ENCODE data around the gene ZBTB32. TPM values are rescaled to one million over a fixed set of nuclear protein-coding genes. Genes with fewer than 3 reads are reported as not detected.

The ZBTB32 gene
- total RNA-seq, 1 donor from 2014 or later, result 0.23 TPM

DNA sequence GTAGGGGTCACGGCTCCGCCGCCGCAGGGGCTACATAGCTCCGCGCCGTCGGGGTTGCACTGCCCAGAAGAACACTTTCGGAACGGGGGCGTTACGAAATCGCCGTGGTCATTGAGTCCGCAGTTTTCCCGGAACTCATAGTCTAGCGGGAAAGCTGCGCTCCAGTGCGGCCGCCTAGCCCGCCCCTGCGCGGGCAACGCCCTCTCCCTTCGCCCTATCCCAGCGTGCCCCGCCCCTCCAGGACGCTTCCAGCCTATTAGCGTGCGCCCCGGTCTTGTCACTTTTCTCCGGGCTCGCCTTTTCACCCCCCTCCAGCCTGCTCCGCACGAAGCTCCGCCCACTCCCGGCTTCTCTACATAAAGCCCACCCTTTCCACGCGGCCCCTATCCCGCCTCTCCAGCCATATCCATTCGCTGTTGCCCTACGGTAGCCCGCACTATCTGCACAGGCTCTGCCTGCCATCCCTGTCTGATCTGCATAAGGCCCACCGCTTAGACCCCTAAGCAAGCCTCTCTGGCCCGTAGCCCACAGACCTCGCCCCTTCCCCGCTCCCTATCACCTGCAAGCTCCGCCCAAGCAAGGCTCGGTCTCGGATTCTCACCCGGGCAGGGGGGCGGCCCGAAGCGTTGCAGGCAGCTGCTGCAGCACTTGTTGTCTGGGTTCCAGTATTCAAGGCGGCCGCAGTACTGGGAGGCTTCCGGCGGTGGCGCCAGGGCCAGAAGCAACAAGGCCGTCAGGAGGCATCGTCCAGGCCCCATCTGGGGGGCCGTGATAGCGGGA is 36.3 kb downstream of the ZBTB32 start:
- peaks cover 34% of the 10 kb centered on the region for H3K36me3 ChIP-seq
- H3K27ac ChIP-seq, result peak overlapping the region; percentile 88
- intact Hi-C loops (cut with DNase I), result no loop called here
- H3K4me1 ChIP-seq, result peaks cover 24% of the 10 kb centered on the region
- no peaks in the 10 kb centered on the region for H3K9me3 ChIP-seq
- peak overlapping the region; percentile 65 for H3K4me3 ChIP-seq
- H3K27me3 ChIP-seq, result no peaks in the 10 kb centered on the region
- ATAC-seq, result peak; percentile 88
- peak; percentile 99 for DNase-seq
- TF ChIP-seq, protein P1, sequence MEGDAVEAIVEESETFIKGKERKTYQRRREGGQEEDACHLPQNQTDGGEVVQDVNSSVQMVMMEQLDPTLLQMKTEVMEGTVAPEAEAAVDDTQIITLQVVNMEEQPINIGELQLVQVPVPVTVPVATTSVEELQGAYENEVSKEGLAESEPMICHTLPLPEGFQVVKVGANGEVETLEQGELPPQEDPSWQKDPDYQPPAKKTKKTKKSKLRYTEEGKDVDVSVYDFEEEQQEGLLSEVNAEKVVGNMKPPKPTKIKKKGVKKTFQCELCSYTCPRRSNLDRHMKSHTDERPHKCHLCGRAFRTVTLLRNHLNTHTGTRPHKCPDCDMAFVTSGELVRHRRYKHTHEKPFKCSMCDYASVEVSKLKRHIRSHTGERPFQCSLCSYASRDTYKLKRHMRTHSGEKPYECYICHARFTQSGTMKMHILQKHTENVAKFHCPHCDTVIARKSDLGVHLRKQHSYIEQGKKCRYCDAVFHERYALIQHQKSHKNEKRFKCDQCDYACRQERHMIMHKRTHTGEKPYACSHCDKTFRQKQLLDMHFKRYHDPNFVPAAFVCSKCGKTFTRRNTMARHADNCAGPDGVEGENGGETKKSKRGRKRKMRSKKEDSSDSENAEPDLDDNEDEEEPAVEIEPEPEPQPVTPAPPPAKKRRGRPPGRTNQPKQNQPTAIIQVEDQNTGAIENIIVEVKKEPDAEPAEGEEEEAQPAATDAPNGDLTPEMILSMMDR (IDR thresholded peaks at IDR 0.05), result peak; percentile 24

DNA sequence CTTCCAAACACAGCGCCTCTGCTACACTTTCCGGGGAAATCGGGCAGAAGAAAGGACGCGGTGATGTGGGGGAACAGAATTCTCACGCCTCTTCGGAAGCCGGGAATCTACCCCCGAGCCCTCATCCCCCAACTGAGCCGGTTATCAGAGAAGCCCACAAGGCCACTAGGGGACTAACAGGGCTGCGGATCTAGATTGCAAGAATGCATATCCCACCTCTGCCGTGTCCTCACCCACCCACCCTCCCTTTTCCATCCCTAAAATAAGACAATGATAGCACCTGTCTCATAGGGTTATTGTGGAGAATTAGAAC is 36.8 kb downstream of the ZBTB32 start:
- DNase-seq (no peak), ATAC-seq (no peak)
- Histone ChIP-seq H3K27ac (peak overlapping the region; percentile 83), H3K9me3 (no peaks in the 10 kb centered on the region), H3K4me3 (peak overlapping the region; percentile 65), H3K4me1 (peaks cover 28% of the 10 kb centered on the region), H3K36me3 (peaks cover 32% of the 10 kb centered on the region), H3K27me3 (no peaks in the 10 kb centered on the region)
- TF ChIP-seq, protein P1 (IDR thresholded peaks at IDR 0.05), result no peak
- intact Hi-C loops (cut with DNase I), result no loop called here

DNA sequence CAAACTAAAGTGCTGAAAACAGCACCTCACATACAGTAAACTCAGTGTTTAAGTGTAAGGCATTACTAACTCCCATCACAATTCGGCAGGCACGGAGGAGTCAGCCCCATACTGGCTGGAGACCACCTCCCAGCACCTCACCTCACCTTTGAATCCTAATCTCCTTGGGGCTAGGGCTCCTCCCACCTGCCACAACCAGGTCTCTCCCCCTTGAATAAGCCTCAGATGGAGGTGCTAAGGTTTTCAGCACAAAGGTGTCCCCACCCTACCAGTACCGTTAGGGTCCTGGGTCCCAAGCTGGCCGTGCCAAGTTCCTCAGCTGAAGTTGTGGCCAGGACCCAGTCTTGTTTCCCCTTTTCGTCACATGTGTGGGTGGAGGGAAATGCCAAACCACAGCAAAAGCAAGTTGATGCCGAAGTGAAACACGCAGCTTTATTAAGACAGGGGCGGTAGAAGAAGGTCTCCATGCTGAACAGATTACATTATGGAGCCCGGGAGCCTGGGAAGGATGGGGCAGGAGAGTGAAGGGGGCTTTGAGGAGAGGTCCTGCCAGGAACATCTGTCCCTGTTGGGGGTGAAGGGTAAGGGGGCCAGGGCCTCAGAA is 37.9 kb downstream of the ZBTB32 start, which contains the start of gene IGFLR1:
TSS of gene IGFLR1 (minus strand) at position 332 of the 604 bp plus-strand sequence. CDS start 1,272 bp downstream, outside the sequence.
- no peaks in the 10 kb centered on the region for H3K27me3 ChIP-seq
- H3K9me3 ChIP-seq, result no peaks in the 10 kb centered on the region
- DNase-seq (no peak), ATAC-seq (no peak)
- TF ChIP-seq, protein P1 (IDR thresholded peaks at IDR 0.05), result no peak
- peak within 1 kb of the TSS; percentile 83 for H3K27ac ChIP-seq
- H3K4me1 ChIP-seq, result peaks cover 33% of the 10 kb centered on the region
- intact Hi-C loops (cut with DNase I), result no loop called here
- H3K4me3 ChIP-seq, result peak within 1 kb of the TSS; percentile 65
- H3K36me3 ChIP-seq, result peaks cover 22% of the 10 kb centered on the region

DNA sequence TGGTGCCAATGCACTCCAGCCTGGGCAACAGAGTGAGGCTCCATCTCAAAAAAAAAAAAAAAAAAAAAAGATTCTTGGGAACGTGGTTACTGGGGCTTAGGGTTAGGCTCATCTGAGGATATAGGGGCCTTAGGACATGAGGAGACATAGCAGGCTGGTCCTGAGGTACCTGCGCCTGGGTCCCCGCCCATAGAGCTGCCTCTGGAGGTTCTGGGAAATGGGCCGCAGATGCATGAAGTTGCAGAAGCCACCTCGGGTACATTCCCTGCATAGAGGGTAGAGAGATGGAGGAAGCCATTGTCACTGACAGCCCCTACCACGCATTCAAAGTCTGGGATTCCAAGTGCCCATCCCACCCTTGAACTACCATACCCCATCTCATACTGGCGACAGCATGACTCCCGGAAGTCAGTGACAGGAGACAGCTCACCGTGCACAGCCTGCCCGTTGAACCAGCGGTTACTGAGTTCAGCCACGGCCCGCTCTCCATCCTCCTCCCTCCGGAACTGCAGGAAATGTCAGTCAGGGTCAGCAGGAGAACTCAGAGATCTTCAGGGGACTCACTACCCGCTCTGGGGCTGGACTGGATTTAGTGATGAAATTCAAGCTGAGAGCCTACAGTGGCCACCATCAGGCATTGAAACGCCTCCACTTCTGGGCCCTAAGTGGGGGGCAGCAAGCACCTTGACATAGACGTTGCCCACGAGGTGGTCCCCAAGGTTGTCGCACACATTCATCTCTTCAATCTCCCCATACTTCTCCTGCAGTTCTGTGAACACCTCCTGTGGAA is 39.5 kb downstream of the ZBTB32 start:
- peaks cover 38% of the 10 kb centered on the region for H3K4me1 ChIP-seq
- ATAC-seq, result no peak
- DNase-seq, result no peak
- H3K27me3 ChIP-seq, result no peaks in the 10 kb centered on the region
- TF ChIP-seq, protein P1 (IDR thresholded peaks at IDR 0.05), result no peak
- peaks cover 6% of the 10 kb centered on the region for H3K36me3 ChIP-seq
- peak overlapping the region; percentile 93 for H3K4me3 ChIP-seq
- intact Hi-C loops (cut with DNase I), result no loop called here
- no peaks in the 10 kb centered on the region for H3K9me3 ChIP-seq
- H3K27ac ChIP-seq, result peak overlapping the region; percentile 100

DNA sequence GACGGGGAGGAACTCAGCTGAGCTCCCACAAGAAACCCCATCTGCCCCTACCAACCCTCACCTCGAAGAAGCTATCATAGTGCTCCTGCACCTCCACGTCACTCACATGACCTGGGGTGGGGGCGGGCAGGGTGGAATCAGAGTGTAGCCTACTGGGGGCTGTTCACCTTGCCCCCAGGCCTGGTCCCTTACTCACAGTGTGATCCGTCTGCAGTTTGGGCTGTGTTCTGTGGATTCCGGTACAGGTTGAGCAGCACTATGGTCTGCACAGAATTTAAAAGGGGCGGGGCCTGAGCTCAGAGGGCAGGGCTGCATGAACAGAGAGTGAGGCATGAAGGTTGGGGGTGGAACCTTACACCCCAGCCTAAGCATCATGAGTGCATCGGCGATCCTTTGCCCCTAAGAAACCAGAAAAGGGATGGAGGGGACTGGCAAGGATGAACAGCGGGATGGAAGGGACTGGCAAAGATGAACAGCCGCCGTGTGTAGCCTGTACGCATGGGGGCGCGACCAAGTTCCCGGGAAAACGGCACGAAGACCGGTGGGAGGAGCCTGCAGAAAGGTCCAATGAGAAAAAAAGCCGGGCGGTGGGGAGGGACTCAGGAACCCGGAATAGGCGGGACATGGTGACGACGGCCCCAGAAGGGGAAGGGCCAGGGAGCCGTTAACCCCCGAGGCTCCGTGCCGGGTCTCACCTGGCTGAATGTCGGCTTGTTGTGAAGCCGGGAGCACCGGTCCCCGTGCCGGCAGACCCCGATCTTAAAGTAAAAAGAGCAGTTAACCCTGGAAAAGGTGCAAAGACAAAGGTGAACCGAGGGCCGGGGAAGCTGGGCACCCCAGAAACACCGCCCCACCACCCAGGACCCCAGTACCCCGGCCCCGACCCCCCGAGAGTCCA is 40.3 kb downstream of the ZBTB32 start:
- H3K9me3 ChIP-seq, result no peaks in the 10 kb centered on the region
- H3K36me3 ChIP-seq, result no peaks in the 10 kb centered on the region
- H3K4me3 ChIP-seq, result peak overlapping the region; percentile 93
- no peaks in the 10 kb centered on the region for H3K27me3 ChIP-seq
- TF ChIP-seq, protein P1 (IDR thresholded peaks at IDR 0.05), result peak; percentile 39
- intact Hi-C loops (cut with DNase I), result no loop called here
- ATAC-seq (peak; percentile 75), DNase-seq (peak; percentile 97)
- peak overlapping the region; percentile 100 for H3K27ac ChIP-seq
- peaks cover 42% of the 10 kb centered on the region for H3K4me1 ChIP-seq
